HepG2 (cell line): Measurements from ENCODE around the gene HSPE1. TPM values are rescaled to one million over a fixed set of nuclear protein-coding genes. Genes with fewer than 3 reads are reported as not detected.

Experiments used
- ATAC-seq: fragments of 200-7000 bp; cut with Tn5 transposase; 3 replicates; pipeline ENCODE4 v1.9.1; 2020; ENCODE audit warnings: mild to moderate bottlenecking, moderate library complexity
- BruUV-seq: library from RNA; stranded (reverse); fragments of 400-500 nt; replicated peaks from 2 replicates; lab custom pipeline; 2021; lab: Mats Ljungman, UMichigan
- CTCF ChIA-PET: fragments of 300-600 bp; formaldehyde crosslinking; extraction: SDS; loops from one replicate; lab custom pipeline; 2021; ENCODE audit warnings: low total read pairs, inconsistent platforms, low intra/inter-chr PET ratio; lab: Yijun Ruan, JAX
- POLR2A ChIA-PET: fragments of 350-600 bp; sonication (Branson Sonifier 250); formaldehyde crosslinking; loops from one replicate; lab custom pipeline; 2020; ENCODE audit warnings: antibody characterized with exemption, inconsistent platforms; lab: Yijun Ruan, JAX
- DNase-seq: peaks from one replicate; pipeline ENCODE4 v3.0.0-alpha.2; 2015; ENCODE audit warnings: low spot score
- FAIRE-seq: peaks from 3 replicates; lab custom pipeline; 2011; peaks lifted over from hg19 to GRCh38; lab: Jason Lieb, UNC
- H2AFZ ChIP-seq: one replicate; pipeline ENCODE4 v1.6.1; 2011; ENCODE audit warnings: low read length, inconsistent platforms
- H3K27ac ChIP-seq: fragments of 300-600 bp; 3 replicates; pipeline ENCODE4 v1.8.0; 2011; ENCODE audit warnings: mixed run types, mild to moderate bottlenecking, mixed read lengths, low read length, inconsistent platforms; ENCODE audit not compliant: insufficient read depth; ENCODE audit errors: extremely low read length
- H3K27me3 ChIP-seq, 2 experiments: fragments of 200-600 bp in 1 of 2; 2 replicates in 1 of 2; 3 replicates in 1 of 2; pipeline versions ENCODE4 v1.6.0 to v1.8.0; 2011; ENCODE audit warnings: low read length in 2 of 2, mild to moderate bottlenecking in 2 of 2, moderate library complexity in 2 of 2, inconsistent platforms in 1 of 2; ENCODE audit not compliant: insufficient read depth in 2 of 2, control insufficient read depth in 1 of 2
- H3K36me3 ChIP-seq, 2 experiments: fragments of 200-600 bp in 1 of 2; replicated peaks in 1 of 2; 2 replicates in 1 of 2; 3 replicates in 1 of 2; pipeline versions ENCODE4 v1.5.1 to v1.8.0; 2011; ENCODE audit warnings: low read length in 2 of 2, inconsistent platforms in 1 of 2; ENCODE audit not compliant: insufficient read depth in 2 of 2, control insufficient read depth in 1 of 2
- H3K4me1 ChIP-seq: 2 replicates; pipeline ENCODE4 v1.5.1; 2012; ENCODE audit warnings: low read length, inconsistent platforms; ENCODE audit not compliant: insufficient read depth
- H3K4me2 ChIP-seq: 2 replicates; pipeline ENCODE4 v1.6.0; 2011; ENCODE audit warnings: low read depth, low read length, inconsistent platforms
- H3K4me3 ChIP-seq, 3 experiments: fragments of 200-600 bp in 1 of 3; sonication (generic), shearing (Covaris generic) in 1 of 3; replicated peaks in 1 of 3; 2 replicates each; pipeline ENCODE4 v1.5.1; 2011 to 2016; ENCODE audit warnings: low read length in 3 of 3, inconsistent platforms in 2 of 3, low read depth in 2 of 3, mild to moderate bottlenecking in 2 of 3, control low read depth in 1 of 3, mixed read lengths in 1 of 3; ENCODE audit not compliant: insufficient read depth in 1 of 3
- H3K79me2 ChIP-seq: one replicate; pipeline ENCODE4 v1.6.1; 2011; ENCODE audit warnings: low read length, inconsistent platforms; ENCODE audit not compliant: insufficient read depth
- H3K9ac ChIP-seq: 2 replicates; pipeline ENCODE4 v1.6.0; 2011; ENCODE audit warnings: mild to moderate bottlenecking, low read depth, low read length, inconsistent platforms; ENCODE audit not compliant: insufficient read depth
- H3K9me3 ChIP-seq: 2 replicates; pipeline ENCODE4 v1.5.1; 2012; ENCODE audit warnings: mild to moderate bottlenecking, low read length
- H4K20me1 ChIP-seq: 2 replicates; pipeline ENCODE4 v1.6.0; 2011; ENCODE audit warnings: inconsistent platforms, mild to moderate bottlenecking, low read length, moderate library complexity; ENCODE audit not compliant: insufficient read depth
- ATAD3A ChIP-seq: sonication (generic); formaldehyde crosslinking; IDR thresholded peaks from 2 replicates; pipeline ENCODE4 v1.4.0; 2020; ENCODE audit warnings: missing genetic modification reagents
- CAMTA2 ChIP-seq: sonication (generic); formaldehyde crosslinking; IDR thresholded peaks from 2 replicates; pipeline ENCODE4 v1.4.0; 2020; ENCODE audit warnings: mild to moderate bottlenecking, missing genetic modification reagents, borderline replicate concordance
- CHD4 ChIP-seq: fragments of 200-600 bp; sonication (generic); IDR thresholded peaks from 2 replicates; pipeline ENCODE4 v1.7.0; 2017; ENCODE audit warnings: mild to moderate bottlenecking, low read length, borderline replicate concordance
- EED ChIP-seq: sonication (generic); formaldehyde crosslinking; IDR thresholded peaks from 2 replicates; pipeline ENCODE4 v1.5.0; 2020; ENCODE audit warnings: mild to moderate bottlenecking, missing genetic modification reagents
- HNRNPUL1 ChIP-seq: fragments of 200-400 bp; formaldehyde crosslinking; IDR thresholded peaks from 2 replicates; pipeline ENCODE4 v1.6.1; 2017; ENCODE audit warnings: low read depth, mild to moderate bottlenecking, low read length, moderate library complexity
- MAFF ChIP-seq: IDR thresholded peaks from 2 replicates; pipeline ENCODE4 v1.6.1; 2011; ENCODE audit warnings: low read depth, low read length, improper control_type of control experiment
- MAFK ChIP-seq, 2 experiments: IDR thresholded peaks in 1 of 2; conservative IDR thresholded peaks in 1 of 2; 2 replicates each; pipeline ENCODE4 v1.6.1; 2011; ENCODE audit warnings: improper control_type of control experiment in 2 of 2, low read length in 2 of 2
- MBNL3 ChIP-seq: fragments of 250-450 bp; sonication (Bioruptor Pico); conservative IDR thresholded peaks from 2 replicates; pipeline ENCODE4 v1.8.0; 2022; ENCODE audit warnings: mild to moderate bottlenecking, inconsistent platforms
- MED13 ChIP-seq: sonication (generic); formaldehyde crosslinking; IDR thresholded peaks from 2 replicates; pipeline ENCODE4 v1.5.0; 2020; ENCODE audit warnings: missing genetic modification reagents
- PHF20 ChIP-seq: sonication (generic); formaldehyde crosslinking; IDR thresholded peaks from 2 replicates; pipeline ENCODE4 v1.5.0; 2020; ENCODE audit warnings: mild to moderate bottlenecking, missing genetic modification reagents
- SNAPC2 ChIP-seq: sonication (generic); formaldehyde crosslinking; IDR thresholded peaks from 2 replicates; pipeline ENCODE4 v1.8.1; 2022; ENCODE audit warnings: mild to moderate bottlenecking, missing genetic modification reagents
- ZNF230 ChIP-seq: sonication (generic); formaldehyde crosslinking; IDR thresholded peaks from 2 replicates; pipeline ENCODE4 v1.4.0; 2020; ENCODE audit warnings: mild to moderate bottlenecking, missing genetic modification reagents
- ZNF260 ChIP-seq: sonication (generic); formaldehyde crosslinking; IDR thresholded peaks from 2 replicates; pipeline ENCODE4 v1.4.0; 2020; ENCODE audit warnings: missing genetic modification reagents, low read depth, mild to moderate bottlenecking, borderline replicate concordance
- ZNF512B ChIP-seq: sonication (generic); formaldehyde crosslinking; IDR thresholded peaks from 2 replicates; pipeline ENCODE4 v1.5.1; 2020; ENCODE audit warnings: missing genetic modification reagents, mild to moderate bottlenecking, borderline replicate concordance
- ZNF580 ChIP-seq: IDR thresholded peaks from 2 replicates; pipeline ENCODE4 v1.6.1; 2016; ENCODE audit warnings: low read depth, borderline replicate concordance
- ZNF672 ChIP-seq: sonication (generic); formaldehyde crosslinking; IDR thresholded peaks from 2 replicates; pipeline ENCODE4 v1.8.1; 2022; ENCODE audit warnings: missing genetic modification reagents
- ZNF674 ChIP-seq: sonication (generic); formaldehyde crosslinking; IDR thresholded peaks from 2 replicates; pipeline ENCODE4 v1.5.0; 2020; ENCODE audit warnings: low read depth, mild to moderate bottlenecking, missing genetic modification reagents
- ZSCAN9 ChIP-seq: IDR thresholded peaks from 2 replicates; pipeline ENCODE4 v1.6.1; 2016; ENCODE audit warnings: borderline replicate concordance
- whole genome bisulfite sequencing: methylation state at CpG from one replicate; pipeline ENCODE4 v1.1.6; 2017; ENCODE audit warnings: low lambda C conversion rate; 5-methylcytosine and 5-hydroxymethylcytosine counted together
- in situ Hi-C: cut with HindIII; loops from 2 replicates; pipeline ENCODE4 v1.10.0; 2017; ENCODE audit warnings: low pct_unique_long_range_greater_than_20kb; ENCODE audit not compliant: extremely low pct_ligation_motif_present
- intact Hi-C: fragments of 100-400 bp; cut with micrococcal nuclease; formaldehyde crosslinking; loops from one replicate; pipeline ENCODE4 v1.10.0; 2022; ENCODE audit not compliant: unreplicated experiment
- polyA plus RNA-seq, 8 experiments: library from polyadenylated mRNA; depleted of rRNA in 3 of 8; stranded (reverse) in 7 of 8; unstranded in 1 of 8; fragments of >200 nt; fragmentation: Illumina TruSeq in 4 of 8; extraction: Trizol in 4 of 8; gene quantifications; 2 replicates each; pipeline versions ENCODE4 v1.2.1 to v1.2.3, GENCODE V29; 2011 to 2016; ENCODE audit warnings: low read depth in 4 of 8, missing spikeins in 1 of 8, mixed read lengths in 1 of 8; ENCODE audit not compliant: insufficient read depth in 1 of 8
- total RNA-seq, 5 experiments: library from RNA; depleted of rRNA; stranded (reverse); fragments of >200 nt; fragmentation: Illumina TruSeq; extraction: Trizol; gene quantifications; 2 replicates each; pipeline ENCODE4 v1.2.3, GENCODE V29; 2016; ENCODE audit warnings: low read depth in 1 of 5

Gene HSPE1
- total and polyA plus RNA-seq, 2 of the 13 experiments (the other 11 are each of a cell fraction or from before 2014, with no cell fraction given): 244 to 823 TPM

- WGBS: 100% methylated on average over 1 of the region's 1 CpG
- CTCF ChIA-PET: no interaction called here
- POLR2A ChIA-PET: interaction anchor here (0.9 to 7.4 kb wide), 3 partner anchors 12 to 36 kb away, joined by 4 to 41 read pairs (median 11); partner anchors contain the start of genes COQ10B, HSPD1 and HSPE1
- Histone ChIP-seq H4K20me1 (no peaks in the 10 kb centered on the region), H3K27ac (no peak overlapping the region), H3K36me3 (peaks cover 22 to 59% of the 10 kb centered on the region in 2 experiments), H3K9ac (no peak overlapping the region), H3K4me2 (no peak overlapping the region), H3K4me3 (no peak overlapping the region), H3K27me3 (no peaks in the 10 kb centered on the region), H3K4me1 (0 out of 2 replicates have a peak, but pooled peaks cover 1% of the 10 kb centered on the region), H2AFZ (no peak overlapping the region), H3K79me2 (peaks cover 13% of the 10 kb centered on the region), H3K9me3 (no peaks in the 10 kb centered on the region)
- intact Hi-C loops: no loop called here
- TF ChIP-seq ZSCAN9: no peak
- TF ChIP-seq ZNF230 (CRISPR knock-in tag): no peak
- peak; percentile 95 to 96 for TF ChIP-seq MAFK (conservative IDR thresholded peaks at IDR 0.05 in 1 of 2, IDR thresholded peaks at IDR 0.05 in 1 of 2; ENCODE audit: low read length in 2 of 2)
- TF ChIP-seq MAFF: peak; percentile 92
- DNase-seq: no peak
- ATAC-seq: no peak
- FAIRE-seq: no peak
- BruUV-seq: no TSS peak
- in situ Hi-C loops: no loop called here
Observed at GRCh38 chr2:197464175-197464574, 36.0 kb upstream of the HSPE1 start.

- no peak overlapping the region for H2AFZ ChIP-seq
- CTCF ChIA-PET: no interaction called here
- BruUV-seq: no TSS peak
- intact Hi-C loops: no loop called here
- FAIRE-seq: no peak
- H3K79me2 ChIP-seq: no peaks in the 10 kb centered on the region
- no peak overlapping the region for H3K4me2 ChIP-seq
- H4K20me1 ChIP-seq: no peaks in the 10 kb centered on the region
- POLR2A ChIA-PET: interaction anchor here (0.6 to 0.9 kb wide), 3 partner anchors 17 to 28 kb away, joined by 3 to 4 read pairs (median 3); partner anchors contain the start of genes COQ10B and HSPE1
- no peak overlapping the region for H3K4me3 ChIP-seq
- peaks cover 1% of the 10 kb centered on the region; the same call in 1 of the 2 replicates for H3K4me1 ChIP-seq
- H3K36me3 ChIP-seq: peaks cover 23 to 69% of the 10 kb centered on the region in 2 experiments
- ATAC-seq: no peak
- H3K27me3 ChIP-seq: no peaks in the 10 kb centered on the region
- no peak overlapping the region for H3K9ac ChIP-seq
- 96% methylated on average over 5 of the region's 5 CpGs for WGBS
- DNase-seq: no peak
- H3K9me3 ChIP-seq: no peaks in the 10 kb centered on the region
- H3K27ac ChIP-seq: no peak overlapping the region
- in situ Hi-C loops: no loop called here
- TF ChIP-seq ZNF512B (no peak), HNRNPUL1 (no peak), ATAD3A (CRISPR knock-in tag) (no peak), CHD4 (no peak), MED13 (CRISPR knock-in tag) (no peak), ZNF260 (CRISPR knock-in tag) (no peak), EED (no peak), MBNL3 (CRISPR knock-in tag) (no peak), CAMTA2 (no peak), ZNF672 (CRISPR knock-in tag) (no peak), ZNF674 (CRISPR knock-in tag) (no peak), SNAPC2 (CRISPR knock-in tag) (no peak), PHF20 (CRISPR knock-in tag) (no peak), ZNF580 (no peak)
Observed at GRCh38 chr2:197472166-197472565, 28.0 kb upstream of the HSPE1 start.
